EH (cell line): Measurements from ENCODE around the gene NBPF20.
"Not testable (repeated sequence)": the region's sequence is repeated elsewhere in the genome, so short reads cannot be mapped to it uniquely, and the experiment has no call there.

ENCODE experiments used
- DNase-seq: peaks from one replicate; pipeline ENCODE4 v3.0.0-alpha.2; 2015; ENCODE audit warnings: low read depth

The NBPF20 gene

DNA sequence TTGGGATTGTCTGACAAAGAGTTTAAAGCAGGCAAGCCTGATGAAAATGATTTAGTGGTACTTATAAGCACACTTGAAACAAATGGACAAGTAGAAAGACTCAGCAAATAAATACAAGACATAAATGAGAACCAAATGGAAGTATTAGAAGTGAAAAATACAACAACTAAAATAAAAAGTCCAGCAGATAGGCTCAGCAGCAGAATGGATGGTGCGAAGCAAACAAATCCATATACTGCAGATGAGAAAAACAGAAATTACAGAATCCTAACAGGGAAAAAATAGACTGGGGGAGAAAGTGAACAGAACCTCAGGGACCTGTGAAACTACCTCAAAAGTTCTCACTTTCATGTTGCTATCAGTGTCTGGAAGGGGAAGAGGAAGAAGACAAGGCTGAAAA is 3.9 kb upstream of the NBPF20 start:
- not testable (repeated sequence) for DNase-seq

DNA sequence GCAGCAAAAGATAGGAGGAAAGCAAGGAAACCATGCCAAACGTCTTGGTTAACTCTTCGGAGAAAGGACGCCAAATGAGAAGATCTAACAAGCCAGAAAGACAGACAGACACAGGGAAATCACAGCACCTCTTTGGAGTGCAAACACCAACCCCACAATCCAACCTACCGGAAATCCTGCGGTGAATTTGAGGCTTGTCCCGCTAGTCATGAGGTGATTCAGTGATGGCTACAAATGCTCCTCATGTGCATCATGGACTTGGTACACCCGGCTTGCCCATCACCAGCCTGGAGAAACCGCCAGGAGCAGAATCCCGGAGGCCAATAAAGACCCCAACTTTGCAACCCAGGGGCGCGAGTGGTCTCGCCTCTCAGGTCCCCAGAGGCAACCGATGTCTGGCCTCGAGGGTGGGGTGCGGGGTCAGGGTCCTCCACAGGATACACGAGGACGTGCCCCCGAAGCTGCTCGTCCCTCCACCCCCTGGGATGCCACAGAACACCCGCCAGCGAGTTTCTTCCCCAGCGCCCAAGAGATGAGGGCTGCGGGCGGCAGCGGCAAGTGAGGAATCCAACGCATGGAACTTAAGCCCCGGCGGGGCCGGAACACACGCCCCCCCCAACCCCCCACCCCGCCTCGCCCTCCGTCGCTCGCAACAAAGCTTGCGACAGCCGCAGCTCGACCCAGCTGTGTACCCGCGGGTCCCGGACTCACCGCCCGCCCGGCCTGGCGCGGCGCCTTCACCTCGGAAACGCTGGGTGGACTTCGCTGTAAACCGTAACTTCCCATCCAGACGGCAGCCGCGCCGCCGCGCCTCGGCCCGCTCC is 579 bp downstream of the NBPF20 start:
- DNase-seq = peak; percentile 59

DNA sequence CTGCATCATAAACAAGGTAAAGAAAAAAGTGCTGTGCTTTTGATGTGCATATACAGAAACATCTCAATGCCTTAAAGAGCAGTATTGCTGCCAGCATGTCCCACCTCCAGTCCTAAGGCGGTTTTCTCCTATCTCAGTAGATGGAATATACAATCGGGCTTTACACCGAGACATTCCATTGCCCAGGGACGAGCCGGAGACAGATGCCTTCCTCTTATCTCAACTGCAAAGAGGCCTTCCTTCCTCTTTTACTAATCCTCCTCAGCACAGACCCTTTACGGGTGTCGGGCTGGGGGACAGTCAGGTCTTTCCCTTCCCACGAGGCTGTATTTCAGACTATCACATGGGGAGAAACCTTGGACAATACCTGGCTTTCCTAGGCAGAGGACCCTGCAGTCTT is 10.3 kb downstream of the NBPF20 start:
- DNase-seq = not testable (repeated sequence)

DNA sequence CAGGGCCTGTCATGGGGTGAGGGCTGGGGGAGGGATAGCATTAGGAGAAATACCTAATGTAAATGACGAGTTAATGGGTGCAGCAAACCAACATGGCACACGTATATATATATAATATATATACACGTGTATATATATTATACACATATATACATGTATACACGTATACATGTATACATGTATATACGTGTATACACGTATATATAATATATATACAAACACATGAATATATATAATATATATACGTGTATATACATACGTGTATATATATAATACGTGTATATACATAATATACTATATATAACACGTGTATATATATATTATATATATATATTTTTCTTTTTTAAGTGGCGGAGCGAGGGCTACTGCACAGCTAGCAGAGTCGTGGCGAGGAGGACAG is 18.1 kb downstream of the NBPF20 start:
- not testable (repeated sequence) for DNase-seq

DNA sequence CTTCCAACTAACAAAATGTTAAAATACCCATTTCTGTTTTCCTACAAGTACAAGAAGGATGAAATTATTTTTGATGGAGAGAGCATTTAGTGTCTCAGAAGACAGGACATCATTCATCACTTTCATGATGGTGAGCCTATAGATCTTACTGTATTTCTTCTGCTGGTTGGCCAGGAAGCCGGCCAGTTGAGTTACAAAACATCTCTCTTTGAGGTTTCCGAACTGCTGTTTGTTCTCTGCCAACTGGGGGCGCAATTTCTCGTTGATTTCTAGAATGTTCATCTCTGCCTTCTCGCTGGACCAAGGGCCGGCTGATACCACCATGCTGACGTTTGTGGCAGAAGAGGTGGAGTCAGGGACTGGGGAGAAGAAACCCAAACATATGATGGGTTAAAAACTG is 20.5 kb downstream of the NBPF20 start:
- peak; percentile 19 for DNase-seq

DNA sequence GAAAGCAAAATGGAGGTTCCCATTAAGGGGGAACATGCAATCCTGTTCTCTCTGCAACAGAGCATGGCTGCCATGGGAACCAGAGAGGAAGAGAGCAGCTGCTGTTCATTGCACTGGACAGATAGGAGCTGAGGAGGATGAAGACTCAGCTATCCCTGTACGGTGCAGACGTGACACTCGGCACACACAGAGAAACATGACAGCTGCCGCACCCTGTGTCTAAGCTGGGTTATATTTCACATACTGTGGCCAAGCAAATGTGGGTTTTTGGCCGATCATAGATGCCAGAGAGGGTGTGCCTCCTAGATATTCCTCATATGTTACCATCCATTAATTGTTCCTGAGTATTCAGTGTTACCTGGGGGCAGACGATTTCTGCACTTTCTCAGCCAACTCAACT is 24.7 kb downstream of the NBPF20 start:
- DNase-seq = not testable (repeated sequence)
